Myometrial cell (primary cell): ENCODE results near the gene ZC3H4. TPM values are rescaled to one million over a fixed set of nuclear protein-coding genes. Genes with fewer than 3 reads are reported as not detected.

ENCODE experiments used
- total RNA-seq: library from RNA; depleted of rRNA; stranded (reverse); fragments of >200 nt; gene quantifications from 2 replicates; pipeline ENCODE4 v1.2.3, GENCODE V29; 2015

Gene ZC3H4
- 13.5 and 18.1 TPM in 2 replicates for total RNA-seq

DNA sequence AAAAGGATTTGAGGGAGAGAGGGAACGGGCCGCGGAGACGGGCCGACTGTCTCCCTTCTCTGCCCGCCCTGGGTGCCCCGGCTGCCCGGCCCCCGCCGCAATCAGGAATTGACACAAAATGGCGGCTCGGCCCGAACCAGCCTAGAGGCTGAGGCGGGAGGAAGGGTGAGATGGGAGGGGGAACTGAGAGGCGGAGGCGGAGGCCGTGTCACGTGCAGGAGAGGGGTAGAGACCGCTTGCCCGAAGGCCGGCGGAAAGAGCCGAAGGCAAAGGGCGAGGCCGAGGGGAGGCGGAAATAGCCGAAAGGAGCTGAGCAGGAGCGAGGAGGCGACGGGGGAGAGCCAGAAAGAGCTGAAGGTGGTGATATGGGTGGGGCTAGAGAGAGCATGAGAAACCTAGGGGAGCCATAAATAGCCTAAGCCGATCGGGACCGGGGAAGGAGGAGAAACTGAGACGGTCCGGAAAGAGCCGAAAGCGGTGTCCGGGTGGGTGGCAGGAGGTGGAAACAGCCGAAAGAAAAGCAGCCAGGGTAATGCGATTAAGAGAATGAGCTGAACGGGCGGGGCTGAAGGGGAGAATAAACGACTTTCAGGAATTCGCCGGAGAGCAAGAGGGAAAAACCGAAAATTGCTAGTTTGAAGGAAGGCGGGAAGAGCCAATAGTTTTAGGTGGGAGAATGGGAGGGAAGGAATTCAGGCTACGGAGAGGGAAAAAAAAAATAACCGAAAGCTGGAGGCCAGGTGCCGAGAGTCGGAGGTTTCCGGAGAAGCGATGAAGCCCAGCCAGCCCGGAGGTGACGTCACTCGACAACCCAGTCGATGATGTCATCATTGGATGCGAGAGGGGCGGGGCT, at the start of gene ZC3H4:
Gene ZC3H4 (minus strand): TSS at position 780 of the 853 bp plus-strand sequence. CDS start 1,192 bp downstream, outside the sequence.

GRCh38 chr19:47130589-47131227, 17.1 kb upstream of the ZC3H4 start, which contains the start of gene SAE1:
SAE1 (plus strand) TSS chr19:47130835; CDS start chr19:47130931, 96 bp downstream.

GRCh38 chr19:47019431-47020041, 94.0 kb downstream of the ZC3H4 start, which contains the start of gene NPAS1:
NPAS1 (plus strand) TSS chr19:47019837; CDS start chr19:47021048, 1,211 bp downstream.

Other genes starting within 250 kb of the ZC3H4 start
- under 0.01 and 2.5 TPM in 2 replicates for gene NPAS1, start 93.9 kb downstream of the ZC3H4 start, total RNA-seq
- 28.3 and 55.8 TPM in 2 replicates for gene TMEM160, start 65.2 kb downstream of the ZC3H4 start, total RNA-seq
- gene SAE1, start 17.1 kb upstream of the ZC3H4 start, total RNA-seq: 177 and 236 TPM in 2 replicates
- 16.7 and 19.9 TPM in 2 replicates for gene BBC3, start 117.4 kb upstream of the ZC3H4 start, total RNA-seq
- 13.1 and 25.7 TPM in 2 replicates for gene CCDC9, start 142.7 kb upstream of the ZC3H4 start, total RNA-seq
- 7.8 and 10.1 TPM in 2 replicates for gene INAFM1, start 161.1 kb upstream of the ZC3H4 start, total RNA-seq
- gene C5AR1, start 196.1 kb upstream of the ZC3H4 start, total RNA-seq: not detected in 2 replicates
- 0.18 TPM in 1 of 2 replicates, not detected in the other for gene C5AR2, start 218.4 kb upstream of the ZC3H4 start, total RNA-seq
- 10.6 and 13.8 TPM in 2 replicates for gene DHX34, start 235.5 kb upstream of the ZC3H4 start, total RNA-seq